Measurements from ENCODE around the gene UBE2F. TPM values are rescaled to one million over a fixed set of nuclear protein-coding genes. Genes with fewer than 3 reads are reported as not detected.

The UBE2F gene
- total RNA-seq, 1 donor from 2014 or later: 41.2 TPM

DNA sequence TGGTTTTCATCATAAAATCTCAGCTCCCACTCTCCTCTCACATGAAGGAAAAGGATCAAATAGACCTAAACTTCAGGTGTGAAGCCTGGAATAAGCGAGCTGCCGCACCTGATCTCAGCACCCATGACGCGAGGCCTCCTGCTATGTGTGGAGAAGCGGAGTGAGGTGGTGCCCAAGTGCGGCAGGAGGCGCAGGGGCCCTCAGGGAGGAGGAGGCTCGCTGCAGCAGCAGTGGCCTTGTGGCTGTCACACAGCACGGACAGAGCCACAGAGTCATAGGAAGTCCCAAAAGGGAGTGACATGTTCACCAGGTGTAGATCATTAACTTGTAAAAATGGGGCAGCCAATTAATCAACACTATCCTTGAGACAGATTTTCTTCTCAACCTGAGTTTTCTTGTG lies 103.1 kb downstream of the UBE2F start:
- intact Hi-C loops (cut with micrococcal nuclease): loop anchor here (10.0 kb wide), 1 partner anchor 175 kb away; no protein-coding TSS in a partner anchor
- H3K27me3 Mint-ChIP-seq: no peaks in the 10 kb centered on the region
- TF ChIP-seq CTCF (IDR thresholded peaks at IDR 0.05): no peak
- peaks cover 1% of the 10 kb centered on the region for H3K4me1 Mint-ChIP-seq
- DNase-seq (no peak), ATAC-seq (ENCODE audit: low read depth) (no peak)
- H3K4me3 Mint-ChIP-seq: no peak overlapping the region
- no peak overlapping the region for H3K27ac Mint-ChIP-seq
- peaks cover 5% of the 10 kb centered on the region for H3K9me3 Mint-ChIP-seq
- ChIA-PET CTCF (no interaction called here), POLR2A (no interaction called here)
- H3K36me3 Mint-ChIP-seq (ENCODE audit: low read depth): peaks cover 72% of the 10 kb centered on the region

- CTCF ChIA-PET: no interaction called here
- Mint-ChIP-seq H3K27ac (peak overlapping the region; percentile 24), H3K36me3 (ENCODE audit: low read depth) (peaks cover 61% of the 10 kb centered on the region)
Measured at GRCh38 chr2:238075397-238075796, 108.6 kb downstream of the UBE2F start.

GRCh38 chr2:238077292-238077691 lies 110.5 kb downstream of the UBE2F start:
- intact Hi-C loops (cut with micrococcal nuclease): no loop called here
- ChIA-PET POLR2A (no interaction called here), CTCF (no interaction called here)
- ATAC-seq (ENCODE audit: low read depth) (no peak), DNase-seq (no peak)
- Mint-ChIP-seq H3K27ac (no peak overlapping the region), H3K36me3 (ENCODE audit: low read depth) (peaks cover 69% of the 10 kb centered on the region), H3K4me3 (no peak overlapping the region), H3K4me1 (peaks cover 3% of the 10 kb centered on the region), H3K9me3 (peaks cover 5% of the 10 kb centered on the region), H3K27me3 (no peaks in the 10 kb centered on the region)
- TF ChIP-seq CTCF (IDR thresholded peaks at IDR 0.05): no peak

More at GRCh38 chr2:238075397-238075796, 108.6 kb downstream of the UBE2F start:
- POLR2A ChIA-PET: no interaction called here
- no peaks in the 10 kb centered on the region for H3K27me3 Mint-ChIP-seq
- peaks cover 3% of the 10 kb centered on the region for H3K4me1 Mint-ChIP-seq
- intact Hi-C loops (cut with micrococcal nuclease): no loop called here
- no peak overlapping the region for H3K4me3 Mint-ChIP-seq
- peaks cover 9% of the 10 kb centered on the region for H3K9me3 Mint-ChIP-seq
- no peak for ATAC-seq (ENCODE audit: low read depth)
- no peak for DNase-seq
- TF ChIP-seq CTCF (IDR thresholded peaks at IDR 0.05): no peak

GRCh38 chr2:238079874-238080327 lies 113.1 kb downstream of the UBE2F start:
- Mint-ChIP-seq H3K27ac (no peak overlapping the region), H3K4me3 (no peak overlapping the region), H3K36me3 (ENCODE audit: low read depth) (peaks cover 71% of the 10 kb centered on the region), H3K27me3 (no peaks in the 10 kb centered on the region), H3K4me1 (peaks cover 1% of the 10 kb centered on the region), H3K9me3 (peaks cover 5% of the 10 kb centered on the region)
- ChIA-PET POLR2A (no interaction called here), CTCF (no interaction called here)
- no peak for TF ChIP-seq CTCF (IDR thresholded peaks at IDR 0.05)
- intact Hi-C loops (cut with micrococcal nuclease): no loop called here
- DNase-seq: no peak
- no peak for ATAC-seq (ENCODE audit: low read depth)

DNA sequence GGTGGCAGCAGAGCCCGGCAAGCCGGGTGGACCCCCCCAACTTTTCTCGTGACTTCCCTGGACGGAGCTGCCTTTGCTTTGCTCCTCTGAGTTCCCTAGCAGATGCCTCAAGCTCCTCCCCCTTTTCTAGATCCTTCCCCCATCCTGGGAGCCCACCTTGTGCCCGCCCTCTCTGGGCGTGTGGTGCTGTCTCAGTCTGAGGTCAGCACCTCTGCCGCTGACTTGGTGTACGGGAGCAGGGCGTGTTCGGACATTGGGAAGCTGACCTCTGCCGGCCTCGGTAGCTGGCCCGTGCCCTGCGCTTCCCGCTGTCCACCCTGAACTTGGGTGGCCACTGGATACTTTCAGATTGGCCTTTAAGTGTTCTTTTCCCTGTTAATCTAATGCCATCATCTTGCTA lies 113.7 kb downstream of the UBE2F start:
- H3K4me3 Mint-ChIP-seq: no peak overlapping the region
- H3K27ac Mint-ChIP-seq: no peak overlapping the region
- intact Hi-C loops (cut with micrococcal nuclease): no loop called here
- H3K27me3 Mint-ChIP-seq: no peaks in the 10 kb centered on the region
- H3K9me3 Mint-ChIP-seq: peaks cover 5% of the 10 kb centered on the region
- ChIA-PET POLR2A (no interaction called here), CTCF (no interaction called here)
- TF ChIP-seq CTCF (IDR thresholded peaks at IDR 0.05): no peak
- ATAC-seq (ENCODE audit: low read depth) (no peak), DNase-seq (no peak)
- peaks cover 71% of the 10 kb centered on the region for H3K36me3 Mint-ChIP-seq (ENCODE audit: low read depth)
- no peaks in the 10 kb centered on the region for H3K4me1 Mint-ChIP-seq
